HG03139 (cell line): ENCODE results near the gene DNMBP.
"Not testable (repeated sequence)": the region's sequence is repeated elsewhere in the genome, so short reads cannot be mapped to it uniquely, and the experiment has no call there.

ENCODE experiments used
- ATAC-seq: cut with Tn5 transposase; IDR thresholded peaks from one replicate; pipeline ENCODE4 v1.9.1; 2021; ENCODE audit not compliant: unreplicated experiment

DNMBP gene

DNA sequence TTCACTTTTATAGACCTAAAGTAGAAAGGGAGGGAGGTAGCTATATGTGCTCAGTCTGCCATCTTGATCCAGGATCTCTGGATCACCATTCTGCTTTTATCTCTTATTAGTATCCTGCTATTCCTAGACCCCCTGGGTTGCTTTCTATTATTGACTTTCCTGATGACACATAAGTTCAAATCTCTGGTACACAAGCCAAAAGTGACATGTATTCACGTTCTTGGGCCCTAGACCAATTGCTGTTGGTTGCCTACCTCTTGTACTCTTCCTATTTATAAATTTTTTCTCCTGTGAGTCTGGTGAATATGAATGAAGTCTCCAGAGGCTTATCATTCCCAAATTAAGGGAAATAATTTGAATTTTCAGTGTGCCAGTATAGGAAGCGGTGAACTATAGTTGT lies 56.9 kb downstream of the DNMBP start:
- ATAC-seq = no peak

- not testable (repeated sequence) for ATAC-seq
Observed at GRCh38 chr10:99946051-99946450, 63.7 kb downstream of the DNMBP start.

DNA sequence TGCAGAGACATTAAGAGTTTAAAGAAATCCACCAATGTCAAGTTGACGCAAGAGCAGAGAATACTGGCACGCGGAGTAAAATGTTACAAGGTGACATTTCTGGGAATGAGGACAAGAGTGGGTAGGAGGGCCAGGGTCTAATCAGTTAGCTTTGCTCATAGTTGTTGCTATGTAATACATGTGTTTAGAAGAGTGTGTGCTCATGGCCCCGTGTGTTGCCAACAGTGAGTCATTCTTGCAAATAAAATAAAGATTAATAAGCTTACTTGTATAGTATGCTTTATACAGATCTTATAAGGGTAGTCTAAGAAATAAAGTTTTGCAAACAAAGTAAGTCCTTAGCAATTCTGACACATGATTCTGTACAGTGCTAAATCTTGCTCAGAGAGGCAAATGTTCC lies 64.5 kb downstream of the DNMBP start:
- ATAC-seq = no peak

GRCh38 chr10:99944860-99945259 lies 64.9 kb downstream of the DNMBP start:
- no peak for ATAC-seq

GRCh38 chr10:99943908-99944307 lies 65.8 kb downstream of the DNMBP start:
- ATAC-seq = no peak

DNA sequence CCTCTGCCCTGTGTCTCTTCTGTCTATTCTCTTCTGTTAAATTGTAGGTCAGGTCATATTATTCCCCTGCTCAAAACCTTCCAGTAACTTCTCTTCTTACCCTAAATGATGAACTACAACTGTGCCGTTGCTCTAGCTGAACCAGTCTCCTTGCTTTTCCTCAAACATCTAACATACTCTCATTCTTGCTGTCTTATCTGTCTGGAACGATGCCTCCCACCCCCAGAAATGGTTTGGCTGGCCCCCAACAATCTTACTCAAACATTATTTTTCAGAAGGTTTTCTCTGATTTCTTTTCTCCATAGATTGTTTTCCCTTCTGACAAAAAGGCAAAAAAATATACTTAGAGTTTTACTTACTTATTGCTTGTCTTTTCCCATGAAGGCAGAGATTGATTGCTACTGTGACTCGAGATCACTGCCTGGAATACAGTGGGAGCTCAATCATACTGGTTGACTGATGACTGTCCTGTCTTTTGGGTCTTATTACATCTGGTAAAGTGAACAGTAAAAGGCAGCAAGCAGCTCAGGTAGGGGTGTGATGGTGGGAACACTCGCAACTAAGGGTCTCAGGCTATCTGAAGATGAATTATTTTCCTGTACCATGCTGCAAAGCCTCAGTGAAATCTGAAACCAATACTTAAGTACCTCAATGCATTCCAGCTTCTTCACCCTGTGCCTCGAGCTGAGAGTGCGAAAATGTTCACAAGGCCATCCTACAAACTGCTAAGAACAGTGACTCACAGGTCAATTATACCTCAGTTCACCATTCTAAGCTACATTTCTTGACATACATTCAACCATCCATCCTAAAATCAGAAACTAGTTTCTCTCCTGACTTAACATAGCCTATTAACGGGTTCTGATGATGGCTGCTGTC lies 67.6 kb downstream of the DNMBP start:
- no peak for ATAC-seq

GRCh38 chr10:99938563-99938962 lies 71.2 kb downstream of the DNMBP start:
- no peak for ATAC-seq

GRCh38 chr10:99937630-99938029 lies 72.1 kb downstream of the DNMBP start:
- ATAC-seq = no peak

DNA sequence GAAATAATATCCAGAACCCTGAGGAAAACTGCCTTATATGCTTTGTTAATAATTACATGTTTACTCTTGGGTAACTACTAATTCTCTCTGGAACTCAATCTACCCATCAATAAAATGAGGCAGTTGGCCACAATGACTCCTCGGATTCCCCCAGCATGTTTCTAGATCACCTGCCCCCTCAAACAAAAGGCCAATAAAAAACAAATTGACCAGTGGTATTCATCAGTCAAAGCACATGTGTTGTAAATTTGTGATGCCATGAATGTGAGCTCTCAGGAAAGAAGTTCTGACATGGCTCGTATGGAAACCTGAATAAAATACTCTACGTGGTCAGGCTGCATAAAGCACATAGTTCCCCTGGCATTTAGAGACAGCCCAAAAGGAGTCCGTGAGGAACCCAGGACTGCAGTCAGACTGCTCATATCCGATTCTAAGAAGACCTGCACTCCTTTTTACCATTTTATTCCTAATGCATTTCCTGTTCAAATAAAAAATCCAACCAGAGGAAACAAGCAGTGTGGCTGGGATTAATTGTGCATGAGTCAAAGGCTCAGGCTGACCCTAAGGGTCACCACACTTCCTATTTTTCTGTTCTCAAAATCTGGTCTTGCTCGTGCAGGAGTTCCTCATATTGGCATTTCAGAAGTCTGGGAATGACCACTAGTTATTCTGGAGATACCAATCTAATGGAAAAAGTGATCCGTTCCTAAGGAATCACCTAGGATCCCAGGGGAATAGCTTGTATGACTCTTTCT lies 77.4 kb downstream of the DNMBP start:
- ATAC-seq = not testable (repeated sequence)

DNA sequence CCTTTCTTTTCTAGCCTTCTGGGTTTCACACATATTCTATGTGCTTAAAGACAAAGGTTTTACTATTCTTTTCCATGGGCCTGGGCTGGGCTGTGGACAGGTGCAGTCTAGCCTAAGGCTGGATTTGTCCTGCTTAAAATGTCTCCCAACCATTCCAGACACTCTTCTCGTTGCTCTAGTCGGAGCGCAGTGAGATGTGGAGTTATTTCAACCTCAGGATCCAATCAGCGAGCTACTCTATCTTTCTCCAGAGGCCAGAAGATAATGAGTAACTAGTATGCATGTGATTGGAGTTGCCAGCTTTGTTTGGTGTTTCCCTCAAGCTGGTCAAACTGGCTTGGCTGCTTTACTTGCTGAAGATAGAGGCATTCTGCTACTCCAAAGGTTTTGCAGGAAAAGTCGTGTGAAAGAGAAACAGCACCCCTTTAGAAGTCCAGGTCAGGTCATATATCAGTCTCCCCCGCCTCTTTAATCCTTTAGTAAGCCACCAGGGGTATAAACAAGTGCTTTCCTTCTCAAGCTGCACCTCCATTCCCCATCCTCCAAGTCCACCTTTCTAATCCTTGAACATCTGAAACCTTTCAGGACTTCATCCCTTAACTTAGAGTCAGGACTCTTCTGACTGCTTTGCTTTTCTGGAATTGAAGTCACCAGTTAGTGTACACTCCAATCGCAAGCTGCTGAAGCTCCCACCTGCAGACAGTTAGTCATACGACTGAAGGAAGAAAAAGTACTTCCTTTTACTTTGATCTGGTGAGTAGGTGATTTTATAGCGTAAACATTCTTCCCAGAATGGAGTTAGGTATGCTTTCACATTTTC lies 78.8 kb downstream of the DNMBP start:
- no peak for ATAC-seq

GRCh38 chr10:99929360-99929759 lies 80.4 kb downstream of the DNMBP start:
- ATAC-seq = no peak

DNA sequence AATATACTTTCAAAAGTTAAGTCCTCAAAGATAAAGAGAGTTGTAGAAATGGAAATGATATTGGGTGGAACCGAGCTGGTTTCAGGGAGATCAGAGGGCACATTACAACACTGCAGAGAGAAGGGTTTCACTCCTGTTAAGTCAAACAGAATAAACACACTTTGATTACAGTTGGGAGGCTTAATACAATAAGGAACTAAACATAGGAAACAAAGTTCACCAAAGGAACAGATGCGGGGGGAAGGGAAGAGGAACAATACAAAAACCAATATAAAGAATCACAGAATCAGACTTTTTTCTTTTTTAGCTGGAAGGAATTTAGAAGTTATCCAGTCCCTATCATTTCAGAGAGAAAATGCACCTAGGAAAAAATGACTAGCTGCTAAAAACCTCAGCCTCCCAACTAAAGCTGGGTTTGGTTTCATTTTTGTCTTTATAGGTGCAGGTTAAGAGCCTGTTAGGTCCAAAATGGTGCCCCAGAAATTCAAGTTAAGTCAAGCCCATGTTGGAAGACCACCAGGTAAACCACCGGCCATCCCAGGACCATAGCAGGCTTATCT lies 81.9 kb downstream of the DNMBP start:
- ATAC-seq = no peak

- ATAC-seq = no peak
Observed at GRCh38 chr10:99926925-99927720, 82.6 kb downstream of the DNMBP start.

GRCh38 chr10:99924451-99925255 lies 85.1 kb downstream of the DNMBP start:
- no peak for ATAC-seq

- ATAC-seq = no peak
Observed at GRCh38 chr10:99921948-99922347, 87.8 kb downstream of the DNMBP start.

GRCh38 chr10:99920901-99921300 lies 88.8 kb downstream of the DNMBP start:
- no peak for ATAC-seq

DNA sequence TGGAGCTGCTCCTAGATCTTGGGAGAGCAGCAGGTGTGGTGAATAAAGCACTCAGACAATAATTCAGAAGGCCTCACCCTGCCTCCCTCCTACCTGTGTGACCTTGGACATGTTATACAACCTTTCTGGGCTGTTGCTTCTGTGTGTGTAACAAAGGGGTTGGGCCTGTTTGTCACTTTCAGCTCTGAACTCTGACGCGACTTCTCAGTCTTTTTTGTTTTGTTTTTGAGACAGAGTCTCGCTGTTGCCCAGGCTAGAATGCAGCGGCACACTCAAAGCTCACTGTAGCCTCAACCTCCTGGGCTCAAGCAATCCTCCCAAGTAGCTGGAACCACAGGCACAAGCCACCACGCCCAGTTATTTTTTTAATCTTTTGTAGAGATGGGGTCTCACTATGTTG lies 89.3 kb downstream of the DNMBP start:
- no peak for ATAC-seq

DNA sequence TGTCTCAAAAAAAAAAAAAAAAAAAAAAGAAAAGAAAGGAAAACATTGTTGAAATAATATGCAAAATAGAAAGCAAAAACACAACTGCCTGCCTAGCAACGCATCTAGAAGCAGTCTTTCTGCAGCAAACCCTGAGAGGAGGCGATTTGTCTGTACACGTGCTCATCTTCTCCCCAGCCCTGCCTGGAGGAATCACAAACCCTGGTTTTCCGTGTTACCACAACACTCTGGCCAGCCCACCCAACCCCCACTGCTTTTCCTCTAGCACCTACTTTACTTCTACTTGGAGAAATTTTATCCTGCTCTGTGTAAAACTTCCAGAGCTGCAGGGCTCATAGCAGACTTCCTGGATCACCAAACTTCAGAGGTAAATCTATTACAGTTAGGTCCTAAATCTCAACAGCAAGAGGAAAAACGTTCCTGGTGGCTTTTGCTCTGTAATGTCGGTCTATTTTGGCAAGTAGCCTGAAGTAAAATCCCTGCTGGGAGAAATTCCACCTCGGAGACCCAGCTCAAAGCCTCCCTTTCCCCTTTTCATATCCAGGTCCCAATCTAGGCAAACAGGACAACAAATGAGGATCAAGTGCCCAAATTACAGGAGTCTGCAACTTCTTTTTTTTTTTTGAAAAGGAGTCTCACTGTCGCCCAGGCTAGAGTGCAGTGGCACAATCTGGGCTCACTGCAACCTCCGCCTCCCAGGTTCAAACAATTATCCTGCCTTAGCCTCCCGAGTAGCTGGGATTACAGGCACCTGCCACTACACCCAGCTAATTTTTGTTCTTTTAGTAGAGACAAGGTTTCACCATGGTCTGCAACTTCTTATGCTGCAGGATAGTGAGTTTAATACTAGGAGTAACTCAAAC lies 91.6 kb downstream of the DNMBP start:
- no peak for ATAC-seq

DNA sequence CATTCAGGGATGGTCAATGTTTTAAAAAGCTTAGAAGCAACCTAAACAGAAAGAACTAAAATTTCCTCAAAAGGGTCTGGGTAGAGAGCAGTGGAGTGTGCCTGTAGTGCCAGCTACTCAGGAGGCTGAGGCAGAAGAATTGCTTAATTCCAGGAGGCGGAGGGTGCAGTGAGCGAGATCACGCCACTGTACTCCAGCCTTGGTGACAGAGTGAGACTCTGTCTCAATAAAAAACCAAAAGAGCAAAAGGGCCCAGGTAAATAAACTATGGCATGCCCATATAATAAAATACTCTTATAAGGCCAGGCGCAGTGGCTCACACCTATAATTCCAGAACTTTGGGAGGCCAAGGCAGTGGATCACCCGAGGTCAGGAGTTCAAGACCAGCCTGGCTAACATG lies 93.0 kb downstream of the DNMBP start:
- no peak for ATAC-seq
